ENCODE measurements around the gene HSPB1. TPM values are rescaled to one million over a fixed set of nuclear protein-coding genes. Genes with fewer than 3 reads are reported as not detected.

HSPB1 gene
- total and polyA plus RNA-seq, 4 donors = 89.6 to 529 (median 356) TPM

DNA sequence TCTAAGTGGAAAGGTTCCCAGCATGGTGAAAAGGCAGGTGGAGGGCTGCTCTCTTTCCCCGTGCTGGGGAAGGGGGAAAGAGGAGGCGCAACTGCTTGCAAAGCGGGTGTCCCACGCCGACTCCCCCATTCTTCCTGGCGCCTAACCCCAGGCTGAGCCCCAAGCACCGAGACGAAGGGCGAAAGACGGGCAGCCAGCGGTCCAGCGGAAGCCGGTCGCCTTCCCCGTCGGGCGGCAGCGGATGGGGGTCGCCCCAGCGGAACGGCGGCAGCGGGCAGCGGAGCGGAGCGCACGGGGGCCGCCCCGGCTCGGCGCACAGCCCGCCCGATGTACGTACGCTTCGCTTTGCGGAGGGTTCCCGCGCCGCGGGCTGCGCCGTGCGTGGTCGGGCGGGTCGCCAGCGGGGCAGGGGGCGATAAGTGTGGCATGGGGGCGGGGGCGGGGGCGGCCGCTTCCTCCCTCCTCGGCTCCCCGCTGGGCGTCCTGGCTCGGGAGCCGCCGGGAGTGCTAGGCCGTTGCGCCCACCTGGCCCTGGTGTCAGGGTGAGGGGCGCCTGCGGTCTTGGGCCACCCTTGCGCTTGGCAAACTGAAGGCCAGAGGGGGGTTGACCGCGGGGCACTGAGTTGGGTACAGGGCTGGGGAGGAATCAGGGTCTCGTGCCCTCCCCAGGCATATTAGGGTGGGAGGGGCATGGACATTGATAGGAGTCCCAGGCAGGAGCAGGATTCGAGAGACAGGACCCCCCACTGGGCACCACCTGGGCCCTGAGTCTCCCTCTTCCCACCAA, 35.2 kb upstream of the HSPB1 start:
- Histone ChIP-seq H3K36me3 (ENCODE audit: control insufficient read depth in 4 of 4, insufficient read depth in 4 of 4, low read length in 4 of 4) (no peaks in the 10 kb centered on the region), H3K4me3 (no peak overlapping the region), H3K27me3 (ENCODE audit: control insufficient read depth in 3 of 3, insufficient read depth in 3 of 3, low read length in 2 of 3) (peaks cover 0 to 38% (median 23%) of the 10 kb centered on the region in 3 donors), H3K4me1 (ENCODE audit: control insufficient read depth in 5 of 5, insufficient read depth in 5 of 5, low read length in 5 of 5) (peaks cover 0 to 4% (median 0%) of the 10 kb centered on the region in 5 donors), H3K27ac (ENCODE audit: low read depth in 1 of 2, low read length in 1 of 2) (no peak overlapping the region), H3K9me3 (ENCODE audit: control insufficient read depth in 4 of 4, insufficient read depth in 3 of 4, low read length in 3 of 4) (peaks cover 0 to 3% (median 0%) of the 10 kb centered on the region in 4 donors), H3K9ac (ENCODE audit: insufficient read depth in 1 of 2, low read length in 2 of 2) (no peak overlapping the region)
- no peak for ATAC-seq (ENCODE audit: insufficient read depth, low FRiP score)
- 2 to 3% methylated on average over 65 to 68 of the region's 68 CpGs for WGBS, 2 donors
- TF ChIP-seq, protein P1, sequence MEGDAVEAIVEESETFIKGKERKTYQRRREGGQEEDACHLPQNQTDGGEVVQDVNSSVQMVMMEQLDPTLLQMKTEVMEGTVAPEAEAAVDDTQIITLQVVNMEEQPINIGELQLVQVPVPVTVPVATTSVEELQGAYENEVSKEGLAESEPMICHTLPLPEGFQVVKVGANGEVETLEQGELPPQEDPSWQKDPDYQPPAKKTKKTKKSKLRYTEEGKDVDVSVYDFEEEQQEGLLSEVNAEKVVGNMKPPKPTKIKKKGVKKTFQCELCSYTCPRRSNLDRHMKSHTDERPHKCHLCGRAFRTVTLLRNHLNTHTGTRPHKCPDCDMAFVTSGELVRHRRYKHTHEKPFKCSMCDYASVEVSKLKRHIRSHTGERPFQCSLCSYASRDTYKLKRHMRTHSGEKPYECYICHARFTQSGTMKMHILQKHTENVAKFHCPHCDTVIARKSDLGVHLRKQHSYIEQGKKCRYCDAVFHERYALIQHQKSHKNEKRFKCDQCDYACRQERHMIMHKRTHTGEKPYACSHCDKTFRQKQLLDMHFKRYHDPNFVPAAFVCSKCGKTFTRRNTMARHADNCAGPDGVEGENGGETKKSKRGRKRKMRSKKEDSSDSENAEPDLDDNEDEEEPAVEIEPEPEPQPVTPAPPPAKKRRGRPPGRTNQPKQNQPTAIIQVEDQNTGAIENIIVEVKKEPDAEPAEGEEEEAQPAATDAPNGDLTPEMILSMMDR (IDR thresholded peaks at IDR 0.05; ENCODE audit: control extremely low read depth, extremely low read depth) = no peak
- DNase-seq = no peak

DNA sequence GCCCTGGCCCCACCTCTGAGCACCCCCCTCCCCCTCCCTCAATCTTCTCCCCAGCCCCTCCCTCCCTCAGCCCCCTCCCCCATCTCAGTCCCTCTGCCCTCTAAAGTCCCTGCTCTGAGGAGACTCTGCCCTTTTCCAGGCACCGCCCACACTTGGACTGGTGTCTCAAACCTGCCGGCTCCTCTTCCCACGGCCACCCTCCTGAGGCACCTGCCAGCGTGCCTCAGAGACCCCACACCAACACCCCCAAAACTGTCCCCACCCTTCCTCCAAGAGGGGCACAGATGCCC, 34.6 kb upstream of the HSPB1 start:
- Histone ChIP-seq H3K4me3 (no peak overlapping the region), H3K36me3 (ENCODE audit: control insufficient read depth in 4 of 4, insufficient read depth in 4 of 4, low read length in 4 of 4) (no peaks in the 10 kb centered on the region), H3K4me1 (ENCODE audit: control insufficient read depth in 5 of 5, insufficient read depth in 5 of 5, low read length in 5 of 5) (peaks cover 0 to 7% (median 0%) of the 10 kb centered on the region in 5 donors), H3K9ac (ENCODE audit: insufficient read depth in 1 of 2, low read length in 2 of 2) (no peak overlapping the region), H3K27ac (ENCODE audit: low read depth in 1 of 2, low read length in 1 of 2) (no peak overlapping the region), H3K9me3 (ENCODE audit: control insufficient read depth in 4 of 4, insufficient read depth in 3 of 4, low read length in 3 of 4) (peaks cover 0 to 3% (median 0%) of the 10 kb centered on the region in 4 donors), H3K27me3 (ENCODE audit: control insufficient read depth in 3 of 3, insufficient read depth in 3 of 3, low read length in 2 of 3) (peaks cover 0 to 41% (median 23%) of the 10 kb centered on the region in 3 donors)
- 33 to 74% methylated on average over 4 of the region's 4 CpGs for WGBS, 2 donors
- ATAC-seq (ENCODE audit: insufficient read depth, low FRiP score) (no peak), DNase-seq (no peak)
- TF ChIP-seq, protein P1 (IDR thresholded peaks at IDR 0.05; ENCODE audit: control extremely low read depth, extremely low read depth) = no peak

DNA sequence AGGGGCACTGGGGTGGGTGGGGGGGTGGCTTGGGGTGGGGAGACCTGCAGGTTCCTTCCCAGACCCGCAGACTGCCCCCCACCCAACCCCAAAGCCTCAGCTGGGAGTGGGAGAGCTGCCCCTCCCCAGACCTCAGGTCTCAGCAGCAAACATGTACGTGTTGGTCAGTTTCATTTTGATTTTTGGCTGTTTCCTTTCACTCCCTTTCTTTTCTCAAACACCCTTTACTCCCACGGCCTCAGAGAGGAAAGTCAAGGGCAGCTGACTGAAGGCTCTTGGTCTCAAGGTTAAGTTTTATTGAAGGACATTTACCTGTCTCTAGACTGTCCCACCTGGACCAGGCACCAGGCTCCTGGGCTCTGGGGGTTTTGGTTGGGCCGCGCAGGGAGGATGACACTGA, 34.1 kb upstream of the HSPB1 start:
- Histone ChIP-seq H3K9me3 (ENCODE audit: control insufficient read depth in 4 of 4, insufficient read depth in 3 of 4, low read length in 3 of 4) (peaks cover 0 to 3% (median 0%) of the 10 kb centered on the region in 4 donors), H3K9ac (ENCODE audit: insufficient read depth in 1 of 2, low read length in 2 of 2) (no peak overlapping the region), H3K27me3 (ENCODE audit: control insufficient read depth in 3 of 3, insufficient read depth in 3 of 3, low read length in 2 of 3) (peaks cover 0 to 45% (median 23%) of the 10 kb centered on the region in 3 donors), H3K36me3 (ENCODE audit: control insufficient read depth in 4 of 4, insufficient read depth in 4 of 4, low read length in 4 of 4) (no peaks in the 10 kb centered on the region), H3K4me1 (ENCODE audit: control insufficient read depth in 5 of 5, insufficient read depth in 5 of 5, low read length in 5 of 5) (peaks cover 0 to 10% (median 0%) of the 10 kb centered on the region in 5 donors), H3K27ac (ENCODE audit: low read depth in 1 of 2, low read length in 1 of 2) (no peak overlapping the region), H3K4me3 (no peak overlapping the region)
- 39 to 58% methylated on average over 5 of the region's 5 CpGs for WGBS, 2 donors
- DNase-seq (no peak), ATAC-seq (ENCODE audit: insufficient read depth, low FRiP score) (no peak)
- TF ChIP-seq, protein P1 (IDR thresholded peaks at IDR 0.05; ENCODE audit: control extremely low read depth, extremely low read depth) = no peak
